Heart right ventricle (tissue), 16 donors: ENCODE data around the gene KNSTRN. TPM values are rescaled to one million over a fixed set of nuclear protein-coding genes. Genes with fewer than 3 reads are reported as not detected.

Experiments used
- ATAC-seq, 8 donors: fragments of 200-7000 bp; cut with Tn5 transposase; one replicate each; pipeline ENCODE4 v1.9.1; 2020; ENCODE audit warnings: mild to moderate bottlenecking in 8 of 8, moderate library complexity in 8 of 8, moderate number of reproducible peaks in 1 of 8
- DNase-seq, 2 donors: peaks; one replicate each; pipeline ENCODE4 v3.0.0-alpha.2; 2020
- H3K27ac ChIP-seq, 10 donors: fragments of 200-600 bp; sonication (generic) in 2 of 10; one replicate each; pipeline versions ENCODE4 v1.5.0 to v1.8.0; 2020 to 2022; ENCODE audit warnings: mild to moderate bottlenecking in 3 of 10
- H3K27me3 ChIP-seq, 7 donors: fragments of 200-600 bp; one replicate each; pipeline ENCODE4 v1.8.0; 2021 to 2022; ENCODE audit warnings: mild to moderate bottlenecking in 2 of 7
- H3K36me3 ChIP-seq, 9 donors: fragments of 200-600 bp; sonication (generic) in 1 of 9; one replicate each; pipeline versions ENCODE4 v1.5.0 to v1.8.0; 2020 to 2022; ENCODE audit warnings: mild to moderate bottlenecking in 2 of 9
- H3K4me1 ChIP-seq, 9 donors: fragments of 200-600 bp; sonication (generic) in 1 of 9; one replicate each; pipeline versions ENCODE4 v1.5.0 to v1.8.0; 2020 to 2022; ENCODE audit warnings: mild to moderate bottlenecking in 4 of 9
- H3K4me3 ChIP-seq, 10 donors: fragments of 200-600 bp; sonication (generic) in 2 of 10; one replicate each; pipeline versions ENCODE4 v1.5.0 to v1.8.0; 2020 to 2022; ENCODE audit warnings: mild to moderate bottlenecking in 7 of 10, moderate library complexity in 2 of 10
- H3K9me3 ChIP-seq, 11 donors: fragments of 200-600 bp in 10 of 11; sonication (generic) in 2 of 11; one replicate each; pipeline versions ENCODE4 v1.5.0 to v1.8.0; 2013 to 2022; ENCODE audit warnings: mild to moderate bottlenecking in 2 of 11, control low read depth in 1 of 11, moderate library complexity in 1 of 11
- WGBS, 2 donors: extraction: QIAGEN DNeasy Blood & Tissue Kit; methylation state at CpG; one replicate each; pipeline ENCODE4 v1.1.7; 2013; ENCODE audit warnings: inconsistent platforms in 1 of 2; 5-methylcytosine and 5-hydroxymethylcytosine counted together
- intact Hi-C, 10 donors: fragments of 100-400 bp; cut with DNase I; formaldehyde crosslinking; loops; one replicate each; pipeline versions ENCODE4 v1.11.1 to v1.14.2; 2022
- polyA plus RNA-seq, 2 donors: library from polyadenylated mRNA; stranded (reverse); fragments of 200-250 nt; gene quantifications; one replicate each; pipeline ENCODE4 v1.2.3, GENCODE V29; 2013
- total RNA-seq, 10 donors: library from RNA; stranded (reverse); fragmentation: NEBNext Ultra II Directional in 3 of 10; extraction: Animal tissue kit (Norgen Biotek cat#: 25700) in 3 of 10; gene quantifications; one replicate each; pipeline versions ENCODE4 v1.2.1 to v1.2.4, GENCODE V29; 2021 to 2023
- TF ChIP-seq, protein P1 (sequence below), 9 donors: fragments of 200-600 bp; sonication (generic) in 2 of 9; IDR thresholded peaks; one replicate each; pipeline versions ENCODE4 v1.5.0 to v1.8.0; 2021 to 2022; ENCODE audit warnings: antibody characterized with exemption in 9 of 9, mild to moderate bottlenecking in 5 of 9, moderate library complexity in 1 of 9
- donor health status: Arrhythmogenic right ventricular cardiomyopathy.
- donor health status: ischemic (EF 13 %, LVEDD 7.1; RV severe dilation, severe dysfunction).
- donor health status: healthy with polysubstance abuse.
- donor health status: DM: no; HTN: yes; CAD: no.
- donor health status: DM: no; HTN: no; CAD: no.
- donor health status: ischemic (EF 25% LVEDD 6.9; RV normal size, moderate dysfunction).
- donor health status: ischemic (EF 25% LVEDD 5.7; RV mildly dilated, moderate dysfunction).
- donor health status: healthy.
- donor health status: DM: yes; HTN: yes; CAD: no.
- donor health status: Ischemic cardiomyopathy.
- donor health status: ischemic (EF 35%, LVEDD 5.7; RV mildly dilated, moderate dysfunction).
- donor health status: nonischemic (EF 11% LVEDD 7.7; RV severe dilation, severe dysfunction).
- donor health status: DM: yes; HTN: yes; CAD: no.
- donor health status: PGD.
- donor health status: ischemic (EF 29% LVEDD 5.4; RV normal size, mild dysfunction).
- donor health status: nonischemic (EF 23%, LVEDD 6.1; RV moderate dilation, normal function).

KNSTRN gene
- total and polyA plus RNA-seq, 12 donors = 5.3 to 16.0 (median 8.3) TPM

DNA sequence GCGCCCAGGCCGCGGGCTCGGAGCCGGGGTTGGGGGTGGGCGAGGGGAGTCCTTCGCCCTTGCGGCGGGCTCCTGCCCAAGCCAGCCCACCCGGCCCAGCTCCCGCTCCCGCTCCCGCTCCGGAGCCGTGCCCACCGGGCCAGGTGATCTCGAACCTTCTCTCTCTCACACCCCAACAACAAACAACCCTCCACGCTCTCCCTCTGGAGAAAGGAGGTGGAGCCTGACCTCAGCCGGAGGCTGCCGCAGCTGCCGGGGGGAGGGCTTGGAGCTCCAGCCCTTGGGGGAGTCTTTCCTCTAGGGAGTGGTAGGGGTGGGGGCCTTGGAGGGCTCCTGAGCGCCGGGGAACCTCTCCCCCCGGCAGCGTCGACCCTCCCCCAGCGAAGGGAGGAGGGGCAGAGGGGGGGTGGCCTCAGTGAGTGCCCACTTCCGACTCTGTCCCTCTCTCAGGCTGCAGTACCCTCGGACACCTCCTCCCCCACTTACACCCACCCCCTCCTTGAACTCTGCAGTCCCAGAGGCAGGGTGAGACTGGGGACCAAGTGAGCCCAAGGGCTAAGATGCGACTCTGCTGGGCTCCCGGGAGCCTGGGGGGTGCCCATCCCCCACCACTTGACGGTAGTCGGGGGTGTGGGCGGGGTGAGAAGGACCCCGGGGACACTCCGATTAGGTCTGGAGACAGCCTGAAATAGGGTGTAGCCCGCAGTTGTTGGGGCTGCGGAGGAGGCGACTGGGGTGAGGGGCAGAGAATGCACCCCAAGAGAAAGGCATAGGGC lies 53.8 kb downstream of the KNSTRN start:
- peak in 1 of 2 donors; percentile 27 for DNase-seq
- Histone ChIP-seq H3K4me1 (peaks cover 16 to 48% (median 29%) of the 10 kb centered on the region in 9 donors), H3K9me3 (no peaks in the 10 kb centered on the region), H3K4me3 (peak overlapping the region; percentile 23 to 52 (median 48)), H3K36me3 (no peaks in the 10 kb centered on the region), H3K27me3 (peaks cover 10 to 64% (median 23%) of the 10 kb centered on the region in 7 donors), H3K27ac (no peak overlapping the region)
- WGBS, 2 donors = 1 to 2% methylated on average over 32 to 39 of the region's 39 CpGs
- intact Hi-C loops = no loop called here
- ATAC-seq = no peak
- TF ChIP-seq, protein P1, sequence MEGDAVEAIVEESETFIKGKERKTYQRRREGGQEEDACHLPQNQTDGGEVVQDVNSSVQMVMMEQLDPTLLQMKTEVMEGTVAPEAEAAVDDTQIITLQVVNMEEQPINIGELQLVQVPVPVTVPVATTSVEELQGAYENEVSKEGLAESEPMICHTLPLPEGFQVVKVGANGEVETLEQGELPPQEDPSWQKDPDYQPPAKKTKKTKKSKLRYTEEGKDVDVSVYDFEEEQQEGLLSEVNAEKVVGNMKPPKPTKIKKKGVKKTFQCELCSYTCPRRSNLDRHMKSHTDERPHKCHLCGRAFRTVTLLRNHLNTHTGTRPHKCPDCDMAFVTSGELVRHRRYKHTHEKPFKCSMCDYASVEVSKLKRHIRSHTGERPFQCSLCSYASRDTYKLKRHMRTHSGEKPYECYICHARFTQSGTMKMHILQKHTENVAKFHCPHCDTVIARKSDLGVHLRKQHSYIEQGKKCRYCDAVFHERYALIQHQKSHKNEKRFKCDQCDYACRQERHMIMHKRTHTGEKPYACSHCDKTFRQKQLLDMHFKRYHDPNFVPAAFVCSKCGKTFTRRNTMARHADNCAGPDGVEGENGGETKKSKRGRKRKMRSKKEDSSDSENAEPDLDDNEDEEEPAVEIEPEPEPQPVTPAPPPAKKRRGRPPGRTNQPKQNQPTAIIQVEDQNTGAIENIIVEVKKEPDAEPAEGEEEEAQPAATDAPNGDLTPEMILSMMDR (IDR thresholded peaks at IDR 0.05) = no peak

DNA sequence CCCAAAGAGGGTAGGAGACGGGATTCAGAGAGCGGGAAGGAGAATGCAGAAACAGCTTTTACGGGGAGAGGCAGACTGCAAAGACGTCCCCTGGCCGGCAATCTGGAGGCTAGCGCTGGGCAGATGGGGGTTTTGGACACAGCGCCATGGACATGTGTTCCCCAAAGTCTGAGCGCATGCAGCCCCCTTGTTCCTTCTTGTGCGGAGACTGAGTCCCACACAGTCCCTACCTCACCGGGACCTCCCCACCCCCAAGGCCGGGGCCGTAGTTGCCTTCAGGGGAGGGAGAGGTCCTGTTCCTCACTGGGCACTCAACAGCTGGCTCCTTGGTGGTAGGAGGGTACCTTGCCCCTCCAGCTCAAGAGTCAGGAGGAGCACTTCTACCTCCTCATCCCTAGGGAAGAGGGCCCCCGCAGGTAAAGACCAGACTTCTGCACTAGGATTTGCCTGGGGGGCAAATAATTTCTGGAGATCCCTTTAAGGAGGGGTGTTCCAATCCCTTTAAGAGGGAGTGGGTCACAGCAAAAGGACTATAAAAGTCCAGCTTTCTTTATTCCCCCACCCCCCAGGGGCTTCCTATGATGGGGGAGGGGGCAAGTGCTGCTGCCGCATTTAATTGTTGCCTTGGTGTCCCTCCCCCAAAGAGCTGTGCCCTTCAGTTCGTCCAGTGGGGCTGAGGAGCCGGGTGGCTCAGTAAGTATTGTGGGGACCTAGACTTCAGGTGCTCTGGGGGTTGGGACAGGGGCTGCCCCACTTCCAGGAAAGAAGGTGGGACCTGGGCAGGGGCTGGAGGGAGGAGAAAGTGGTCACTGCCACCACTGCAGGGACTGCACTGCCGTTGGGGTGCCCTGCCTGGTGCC lies 54.6 kb downstream of the KNSTRN start:
- no peak overlapping the region for H3K27ac ChIP-seq
- peak overlapping the region; percentile 23 to 52 (median 48) for H3K4me3 ChIP-seq
- 22 to 24% methylated on average over 17 of the region's 17 CpGs for whole genome bisulfite sequencing, 2 donors
- TF ChIP-seq, protein P1 (IDR thresholded peaks at IDR 0.05) = no peak
- DNase-seq (no peak), ATAC-seq (no peak)
- H3K9me3 ChIP-seq = no peaks in the 10 kb centered on the region
- intact Hi-C loops = no loop called here
- peaks cover 10 to 69% (median 23%) of the 10 kb centered on the region in 7 donors for H3K27me3 ChIP-seq
- peaks cover 16 to 50% (median 31%) of the 10 kb centered on the region in 9 donors for H3K4me1 ChIP-seq
- no peaks in the 10 kb centered on the region for H3K36me3 ChIP-seq

DNA sequence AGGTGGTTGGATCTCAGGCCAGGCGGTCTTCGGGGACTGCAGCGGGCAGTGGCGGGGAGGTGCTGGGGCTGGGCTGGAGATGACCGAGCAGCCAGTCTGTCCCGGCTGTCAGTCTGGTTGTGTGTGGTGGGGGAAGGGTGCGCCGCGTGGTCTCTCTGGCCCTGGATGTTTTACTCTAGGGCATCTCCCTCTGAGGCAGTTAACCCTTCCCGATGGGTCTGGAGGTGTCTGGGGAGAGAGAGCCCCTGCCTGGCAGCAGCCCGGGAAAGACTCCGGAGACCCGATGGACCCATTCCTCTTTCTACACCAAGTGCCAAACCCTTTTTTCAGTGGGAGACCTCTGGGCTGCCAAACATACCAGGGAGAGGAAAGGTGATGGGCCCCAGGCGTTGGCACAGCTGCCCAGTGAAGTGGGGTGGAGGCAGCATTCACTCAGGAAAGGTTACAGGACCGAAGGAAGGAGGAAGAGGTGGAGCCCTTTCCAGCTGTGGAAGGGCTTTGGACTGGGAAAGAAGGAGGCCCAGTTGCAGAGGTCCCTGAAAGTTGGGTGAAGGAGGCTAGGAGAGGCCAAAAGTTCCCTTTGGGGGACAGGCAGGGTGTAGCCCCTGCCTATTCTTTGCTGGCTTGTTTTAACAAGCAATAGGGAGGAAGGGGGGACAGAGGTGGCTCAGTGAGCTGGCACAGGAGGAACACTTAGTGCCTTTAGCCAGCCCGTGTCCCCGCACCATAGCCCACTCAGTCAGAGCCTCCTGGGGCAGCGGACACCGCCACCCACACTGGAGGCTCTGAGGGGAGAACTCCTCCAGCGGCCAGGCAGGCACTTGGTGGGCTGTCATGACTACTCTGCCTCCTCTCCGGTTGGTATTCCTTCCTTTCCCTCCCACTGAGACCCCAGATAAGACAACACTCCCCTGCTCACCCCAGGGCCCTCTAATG lies 55.5 kb downstream of the KNSTRN start:
- Histone ChIP-seq H3K27me3 (peaks cover 10 to 73% (median 23%) of the 10 kb centered on the region in 7 donors), H3K4me1 (peaks cover 19 to 59% (median 40%) of the 10 kb centered on the region in 9 donors), H3K36me3 (no peaks in the 10 kb centered on the region), H3K27ac (no peak overlapping the region), H3K4me3 (no peak overlapping the region), H3K9me3 (no peaks in the 10 kb centered on the region)
- ATAC-seq (no peak), DNase-seq (no peak)
- WGBS, 2 donors = 58 to 62% methylated on average over 21 of the region's 21 CpGs
- TF ChIP-seq, protein P1 (IDR thresholded peaks at IDR 0.05) = no peak
- intact Hi-C loops = no loop called here
